SIG-M5 (cell line): ENCODE results near the gene ADAMTS16.

Source experiments
- DNase-seq: peaks from one replicate; lab custom pipeline; 2025; lab: John Stamatoyannopoulos, UW

The ADAMTS16 gene

DNA sequence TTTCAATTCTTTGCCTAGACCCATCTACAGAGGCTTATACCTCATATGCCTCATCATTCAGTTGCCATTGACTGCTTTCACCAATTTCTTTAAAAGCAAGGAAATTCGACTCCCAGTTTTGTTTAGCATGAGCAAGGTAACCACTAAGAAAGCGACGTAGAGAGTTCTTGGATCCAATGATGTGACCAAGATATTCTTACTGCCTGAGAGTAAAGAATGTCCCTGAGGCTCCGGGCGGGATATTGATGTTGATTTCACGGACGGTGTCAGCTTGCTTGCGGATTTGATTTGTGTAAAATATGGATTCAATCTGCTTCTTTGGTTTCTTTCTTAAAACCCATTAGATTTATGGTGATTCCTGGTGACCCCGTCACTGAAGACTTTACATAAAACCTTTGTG, 147.3 kb downstream of the ADAMTS16 start:
- no peak for DNase-seq

DNA sequence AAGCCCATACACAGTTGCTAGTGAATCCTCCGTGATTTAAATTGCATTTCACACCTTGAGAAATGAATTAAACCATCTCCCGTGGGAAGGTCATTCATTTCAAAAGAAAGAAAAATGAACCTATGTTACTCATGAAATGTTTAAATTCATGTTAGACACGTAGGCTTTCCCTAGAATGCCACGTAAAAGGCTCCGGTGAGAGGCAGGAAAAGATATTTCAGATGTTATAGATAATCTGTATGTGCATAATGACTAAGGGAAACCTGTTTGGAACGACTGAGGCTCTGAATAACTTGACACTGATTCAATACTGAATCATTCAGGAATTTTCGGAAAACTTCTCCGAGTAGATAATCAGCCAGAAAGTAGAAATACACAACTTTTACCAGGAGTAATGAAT, 148.1 kb downstream of the ADAMTS16 start:
- DNase-seq: no peak

DNA sequence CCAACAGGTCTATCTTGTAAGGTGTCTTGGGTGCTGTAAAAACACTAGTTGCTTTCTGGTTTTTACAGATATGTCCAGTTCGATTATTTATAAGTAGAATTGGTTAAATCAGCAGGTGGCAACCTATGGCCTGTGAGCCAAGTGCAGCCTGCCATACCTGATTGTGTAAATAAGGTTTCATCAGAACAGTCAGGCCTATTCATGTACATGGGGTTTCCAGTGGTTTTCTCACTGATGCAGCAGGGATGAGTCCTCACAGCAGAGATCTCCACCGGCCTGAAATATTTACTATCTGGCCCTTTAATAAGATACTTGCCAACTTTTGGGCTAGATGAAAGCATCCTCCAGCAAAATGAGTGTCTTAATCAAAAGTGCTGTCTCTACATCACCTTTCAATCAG, 149.4 kb downstream of the ADAMTS16 start:
- no peak for DNase-seq

DNA sequence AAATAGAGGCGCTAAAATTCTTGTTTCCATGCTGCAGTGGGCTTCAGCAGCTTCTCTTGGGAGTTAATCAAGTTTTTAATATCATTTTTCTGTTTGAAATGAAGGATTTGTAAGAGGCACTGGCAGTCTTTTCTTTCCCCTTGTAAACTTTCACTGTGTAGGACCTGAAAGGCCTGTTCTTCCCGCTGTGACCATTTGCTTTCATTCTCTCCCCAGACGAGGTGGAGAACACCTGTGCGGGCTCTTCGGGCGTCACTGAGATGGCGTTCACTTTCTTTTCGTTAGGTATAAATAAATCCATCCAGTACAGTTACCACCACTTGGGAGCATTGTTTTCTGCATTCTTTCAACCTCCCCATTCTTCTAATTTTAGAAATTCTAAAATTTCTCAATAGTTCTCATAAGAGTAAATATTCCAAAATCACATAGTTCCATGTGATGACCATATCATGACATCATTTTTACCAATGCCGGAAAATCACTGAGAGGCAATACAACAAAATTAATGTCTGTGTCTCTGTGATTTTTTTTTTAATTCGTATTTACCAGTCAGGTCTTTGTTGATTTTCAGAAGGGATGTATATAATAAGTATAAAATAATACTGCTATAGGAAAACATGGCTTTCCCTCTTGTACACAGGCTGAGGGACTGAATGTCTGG, 150.7 kb downstream of the ADAMTS16 start:
- DNase-seq: no peak

DNA sequence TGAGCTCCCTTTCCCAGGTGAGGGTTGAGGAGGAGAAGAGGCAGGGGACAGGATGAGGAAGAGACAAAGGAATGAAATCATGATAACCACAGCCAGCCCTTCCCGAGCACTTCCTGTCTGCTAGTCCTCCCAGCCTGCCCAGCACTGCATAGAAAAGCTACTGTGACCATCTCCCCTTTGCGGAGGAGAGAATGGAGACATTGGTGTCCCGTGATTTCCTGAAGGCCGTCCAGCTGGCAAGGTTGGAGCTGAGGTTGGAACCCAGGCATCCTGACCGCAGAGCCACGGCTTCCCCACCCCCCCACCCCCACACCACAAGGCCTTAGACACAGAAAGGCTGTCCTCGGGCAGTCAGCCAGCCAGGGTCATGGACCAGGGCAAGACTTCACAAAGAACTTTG, 151.2 kb downstream of the ADAMTS16 start:
- DNase-seq: no peak

DNA sequence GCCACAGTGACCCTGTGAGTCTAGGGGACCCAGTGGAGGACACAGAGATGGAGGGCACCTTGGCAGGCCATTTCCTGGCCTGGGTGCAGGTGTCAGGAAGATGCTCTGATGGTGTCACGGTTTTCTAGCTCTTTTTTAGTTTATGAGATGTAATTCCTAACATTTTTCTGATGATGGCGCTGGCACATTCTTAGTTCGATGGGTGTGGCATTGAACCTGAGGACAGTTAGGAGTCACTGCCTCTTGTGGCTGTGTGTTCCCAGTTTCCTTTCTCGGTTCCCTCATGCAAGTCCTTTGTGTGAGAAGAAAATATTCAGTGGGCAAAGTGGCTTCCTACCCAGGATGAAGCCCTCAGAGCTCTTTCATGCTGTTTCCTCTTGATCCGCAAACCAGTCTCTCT, 152.9 kb downstream of the ADAMTS16 start:
- no peak for DNase-seq

DNA sequence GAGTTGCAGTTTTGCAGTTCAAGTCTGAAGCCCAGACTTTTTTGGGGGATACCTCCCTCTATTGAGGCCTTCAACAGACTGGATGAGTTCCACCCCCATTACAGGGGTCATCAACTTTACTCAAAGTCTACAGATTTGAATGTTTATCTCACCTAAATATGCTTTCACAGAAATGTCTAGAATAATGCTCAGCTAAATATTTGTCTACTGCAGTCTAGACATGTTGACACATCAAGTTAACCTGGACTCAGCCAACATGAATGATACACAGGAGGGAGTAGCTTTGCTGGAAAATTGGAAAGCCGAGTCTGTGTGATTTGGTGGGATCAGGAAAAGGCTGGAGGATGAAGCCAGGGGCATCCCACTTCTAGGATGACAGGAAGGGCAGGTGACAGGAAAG, 154.3 kb downstream of the ADAMTS16 start:
- no peak for DNase-seq

DNA sequence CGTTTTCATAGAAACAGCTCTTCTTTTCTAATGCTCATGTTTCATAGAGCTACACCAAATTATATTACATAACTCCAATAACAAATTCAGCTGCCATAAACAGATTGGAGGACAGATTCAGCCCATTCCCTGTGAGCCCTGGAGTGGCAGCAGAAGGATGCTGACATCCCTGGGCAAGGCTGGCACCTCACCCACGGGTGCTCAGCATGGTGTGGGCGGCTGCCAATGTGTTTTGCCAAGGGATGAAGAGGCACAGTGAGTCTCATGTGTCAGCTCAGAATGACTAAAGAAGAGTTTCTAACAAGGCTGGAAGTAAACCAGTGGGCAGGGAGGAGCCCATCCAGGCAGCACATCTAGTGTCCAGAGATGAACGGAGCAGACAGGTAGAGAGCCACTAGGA, 155.2 kb downstream of the ADAMTS16 start:
- no peak for DNase-seq

DNA sequence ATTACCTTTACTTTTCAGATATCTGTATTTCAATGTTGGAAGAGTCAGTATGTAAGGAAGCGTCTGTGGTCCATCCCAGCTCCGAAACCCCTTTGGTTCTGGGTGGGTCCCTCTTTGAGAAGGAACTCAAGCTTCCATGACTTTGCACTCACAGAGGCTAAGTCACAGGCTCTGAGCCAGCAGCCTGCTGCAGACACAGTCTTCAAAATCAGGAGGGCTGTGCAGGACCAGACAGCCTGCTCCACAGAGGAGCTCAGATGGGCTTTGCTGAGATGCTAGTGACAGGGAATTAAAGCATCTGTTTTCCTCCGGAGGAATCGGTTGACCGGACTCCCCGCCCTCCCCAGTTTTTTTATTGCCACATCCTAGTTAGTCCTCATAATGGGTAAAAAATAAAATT, 155.9 kb downstream of the ADAMTS16 start:
- DNase-seq: no peak

DNA sequence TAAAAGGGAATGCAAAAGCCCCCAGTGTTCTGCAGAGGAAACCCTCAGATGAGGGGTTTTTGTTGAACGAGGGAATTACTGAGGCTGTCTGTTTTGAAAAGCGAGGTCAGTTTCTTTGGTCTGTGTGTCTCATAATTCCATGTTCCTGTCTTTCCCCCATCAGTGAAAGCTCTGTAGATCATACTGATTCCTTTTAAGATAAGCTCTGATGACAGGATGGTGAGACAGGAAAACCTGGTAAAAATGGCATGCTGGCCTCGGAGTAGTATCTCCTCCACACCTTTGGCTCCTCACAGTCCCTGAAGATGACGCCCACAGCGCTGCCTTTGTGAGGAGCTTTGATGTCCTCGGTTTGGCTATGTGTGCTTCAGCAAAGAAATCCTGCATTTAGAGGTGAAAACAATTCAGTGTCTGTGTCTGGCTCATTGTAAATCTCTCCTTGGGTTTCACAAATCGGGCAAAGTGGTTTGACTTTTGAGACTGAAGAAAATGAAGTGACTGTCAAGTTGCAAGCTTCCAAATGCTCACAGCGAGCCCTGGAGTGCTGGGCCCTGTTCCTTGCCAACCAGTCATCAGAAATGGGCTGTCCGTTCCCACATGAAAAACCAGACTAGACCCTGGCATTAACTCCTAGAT, 157.4 kb downstream of the ADAMTS16 start:
- no peak for DNase-seq

DNA sequence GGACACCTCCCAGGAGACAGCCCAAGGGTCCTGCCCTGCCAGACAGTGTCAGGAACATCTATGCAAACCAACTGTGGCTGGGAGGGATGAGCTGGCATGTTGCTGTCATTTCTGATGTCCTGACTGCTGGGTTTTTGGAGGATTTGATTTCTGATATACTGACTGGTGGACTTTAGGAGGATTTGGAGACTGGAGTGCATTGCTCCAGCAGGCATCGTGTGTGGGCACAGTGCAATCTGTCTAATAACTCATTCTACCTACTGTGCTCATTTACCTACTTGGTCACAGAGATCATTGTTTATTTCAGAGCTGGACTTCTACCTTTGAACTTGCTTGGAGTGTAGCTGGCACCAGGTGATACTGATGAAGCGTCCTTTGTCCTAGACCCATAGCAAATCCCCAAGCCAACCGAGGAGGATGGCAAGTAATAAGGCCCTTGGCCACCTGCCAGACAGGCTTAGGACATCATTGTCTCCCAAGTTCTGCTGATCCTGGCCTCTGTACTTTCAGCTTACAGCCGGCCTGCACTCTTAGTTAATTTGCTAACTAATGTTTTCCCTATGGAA, 158.0 kb downstream of the ADAMTS16 start:
- DNase-seq: no peak

DNA sequence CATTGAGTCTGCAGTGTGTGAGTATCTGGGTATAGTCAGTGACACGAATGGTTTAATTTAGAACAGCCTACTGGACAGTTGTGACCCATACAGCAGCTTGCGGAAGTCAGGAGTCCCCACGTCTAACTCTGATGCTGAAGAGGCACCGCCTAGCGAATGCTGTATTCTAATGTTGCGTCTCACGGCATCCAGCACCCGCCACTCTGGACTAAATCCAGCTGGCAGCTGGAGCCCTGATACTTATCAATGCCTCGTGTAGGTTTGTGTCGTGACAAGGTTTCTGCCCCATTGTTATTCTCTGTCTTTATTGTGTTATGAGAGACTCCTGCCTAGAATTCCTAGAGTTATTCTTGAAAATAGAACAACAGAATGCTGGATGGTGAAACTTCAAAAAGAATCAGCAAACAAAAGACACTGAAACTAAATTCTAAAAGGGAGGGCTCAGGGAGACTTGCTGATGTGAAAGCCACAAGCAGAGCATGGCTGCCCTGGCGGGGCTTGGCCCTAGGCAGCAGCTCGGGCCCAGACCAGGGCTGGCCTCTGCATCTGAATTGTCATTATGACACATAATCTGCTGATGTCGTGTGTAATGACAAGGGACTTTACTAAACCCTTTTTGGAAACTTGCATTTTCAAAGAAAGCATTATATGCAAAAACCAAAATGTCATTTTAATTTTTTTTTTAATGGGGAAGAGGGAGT, 158.9 kb downstream of the ADAMTS16 start:
- no peak for DNase-seq

DNA sequence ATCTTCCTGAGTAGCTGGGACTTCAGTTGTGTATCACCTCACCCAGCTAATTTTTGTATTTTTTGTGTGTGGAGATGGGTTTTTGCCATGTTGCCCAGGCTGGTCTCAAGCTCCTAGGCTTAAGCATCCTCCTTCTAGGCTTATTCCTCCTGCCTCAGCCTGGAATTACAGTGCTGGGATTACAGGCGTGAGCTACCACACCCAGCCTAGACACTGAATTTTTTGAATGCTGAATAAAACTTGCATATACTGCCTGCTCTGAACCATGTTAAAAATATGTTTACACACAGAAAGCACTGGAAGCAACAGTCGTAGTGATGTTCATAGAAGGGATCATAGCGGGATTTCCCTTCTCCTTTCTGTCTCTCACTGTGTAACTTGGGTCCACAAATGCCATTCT, 161.0 kb downstream of the ADAMTS16 start:
- DNase-seq: no peak

DNA sequence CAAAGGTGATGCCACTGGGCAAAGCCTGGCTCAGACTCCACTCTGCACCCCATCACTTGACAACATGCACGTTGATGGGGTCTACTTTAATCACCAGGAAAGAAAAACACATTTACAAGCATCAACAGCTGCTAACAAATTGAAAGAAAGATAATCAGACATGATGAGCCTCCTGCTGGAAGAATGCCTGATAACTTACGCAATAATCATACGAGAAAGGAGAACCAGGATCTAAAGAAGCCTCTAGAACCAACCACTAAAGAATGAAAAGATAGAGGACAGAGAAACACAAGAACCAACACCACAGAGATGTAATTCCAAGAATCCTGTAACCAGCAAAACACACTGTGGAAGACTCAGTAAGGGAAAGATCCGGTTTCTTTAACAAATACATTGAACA, 162.1 kb downstream of the ADAMTS16 start:
- DNase-seq: no peak

DNA sequence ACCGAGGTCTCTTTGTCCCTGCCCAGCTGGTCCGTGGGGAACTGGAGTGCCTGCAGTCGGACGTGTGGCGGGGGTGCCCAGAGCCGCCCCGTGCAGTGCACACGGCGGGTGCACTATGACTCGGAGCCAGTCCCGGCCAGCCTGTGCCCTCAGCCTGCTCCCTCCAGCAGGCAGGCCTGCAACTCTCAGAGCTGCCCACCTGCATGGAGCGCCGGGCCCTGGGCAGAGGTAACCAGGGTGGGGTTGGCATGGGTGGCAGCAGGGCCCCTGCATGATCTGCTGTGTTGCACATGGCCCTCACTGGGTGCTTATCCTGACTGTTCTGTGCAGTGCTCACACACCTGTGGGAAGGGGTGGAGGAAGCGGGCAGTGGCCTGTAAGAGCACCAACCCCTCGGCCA, 163.1 kb downstream of the ADAMTS16 start:
- no peak for DNase-seq

DNA sequence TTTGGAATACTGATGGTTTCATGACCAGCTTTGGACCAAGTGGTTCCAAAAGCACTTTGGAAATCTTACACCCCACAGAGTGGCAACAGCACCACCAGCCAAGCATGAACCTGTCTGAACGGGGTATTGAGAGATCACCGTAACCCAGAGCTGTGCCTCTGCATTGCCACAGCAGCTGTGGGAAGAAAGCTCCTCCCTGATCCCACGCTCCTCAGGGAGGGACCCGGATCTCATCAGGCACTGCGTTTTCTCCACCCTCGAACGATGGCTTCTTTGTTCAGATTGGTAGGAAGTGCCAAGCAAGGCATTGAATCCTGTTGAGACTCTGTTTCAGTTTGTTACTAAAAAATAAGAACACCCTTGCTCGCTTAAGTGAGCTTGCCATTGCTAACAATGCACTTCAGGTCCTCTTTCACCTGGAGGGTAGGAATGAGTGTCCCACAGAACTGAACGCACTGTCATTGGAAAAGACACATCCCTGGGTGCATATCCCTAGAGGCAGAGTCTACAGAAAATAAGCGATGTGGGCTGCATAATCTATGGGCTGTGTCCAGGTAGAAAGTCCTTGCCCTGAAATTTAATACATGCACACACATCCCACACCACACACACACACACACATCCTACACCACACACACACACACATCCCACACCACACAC, 164.4 kb downstream of the ADAMTS16 start:
- no peak for DNase-seq

DNA sequence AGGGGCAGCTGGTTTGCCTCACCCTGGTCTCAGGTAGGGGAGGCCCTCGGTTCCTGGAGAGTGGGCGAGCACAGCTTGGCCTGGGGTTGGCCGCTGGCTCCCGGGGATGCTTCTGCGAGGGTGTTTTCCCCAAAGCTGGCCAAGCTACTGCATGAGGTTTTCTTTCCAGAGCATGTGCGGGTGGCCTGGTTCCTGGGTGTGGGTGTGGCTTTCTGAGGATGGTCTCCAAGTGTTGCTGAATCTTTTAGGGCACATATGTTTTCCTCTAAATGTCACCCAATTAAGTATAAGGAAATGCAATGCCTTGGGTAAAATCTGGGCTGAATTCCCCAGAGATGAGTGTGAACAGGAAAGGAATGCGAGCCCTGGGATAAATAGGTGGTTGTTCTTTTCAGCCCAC, 166.6 kb downstream of the ADAMTS16 start:
- DNase-seq: no peak

DNA sequence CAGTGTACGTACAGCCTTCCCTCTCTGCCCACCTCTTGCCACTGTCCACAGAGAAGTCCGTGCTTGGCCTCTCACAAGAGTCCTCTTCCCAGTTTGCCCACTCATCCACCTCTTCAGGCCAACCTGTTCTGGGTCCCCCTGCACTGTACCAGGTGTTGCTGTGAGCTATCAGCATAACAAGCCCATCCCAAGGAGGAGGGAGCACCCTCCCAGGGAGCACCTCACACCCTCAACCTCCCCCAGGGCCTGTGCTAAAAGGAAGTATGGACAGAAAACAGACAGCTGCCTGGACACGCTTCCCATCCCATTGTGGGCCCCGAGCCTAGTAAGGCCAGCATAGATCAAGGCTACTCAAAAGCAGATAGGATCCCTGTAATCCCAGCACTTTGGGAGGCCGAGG, 168.2 kb downstream of the ADAMTS16 start:
- DNase-seq: no peak

DNA sequence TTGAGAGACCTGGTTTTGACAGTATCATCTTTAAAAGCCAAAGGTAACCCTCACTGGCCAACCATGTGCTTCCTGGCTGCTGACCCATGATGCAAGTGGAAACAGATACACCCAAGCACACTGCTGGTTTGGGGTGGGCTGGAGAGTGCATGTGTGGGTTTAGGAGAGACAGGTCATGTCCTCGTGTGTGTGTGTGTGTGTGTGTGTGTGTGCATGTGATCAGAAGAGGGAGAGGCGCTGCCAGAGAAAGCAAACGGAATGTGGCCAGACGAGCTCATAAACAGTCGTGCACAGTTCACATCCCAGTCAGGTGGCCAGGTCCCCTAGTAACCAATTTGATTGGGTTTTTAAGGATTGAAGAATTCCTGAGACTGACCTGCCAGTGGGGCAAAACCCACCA, 169.5 kb downstream of the ADAMTS16 start:
- no peak for DNase-seq

DNA sequence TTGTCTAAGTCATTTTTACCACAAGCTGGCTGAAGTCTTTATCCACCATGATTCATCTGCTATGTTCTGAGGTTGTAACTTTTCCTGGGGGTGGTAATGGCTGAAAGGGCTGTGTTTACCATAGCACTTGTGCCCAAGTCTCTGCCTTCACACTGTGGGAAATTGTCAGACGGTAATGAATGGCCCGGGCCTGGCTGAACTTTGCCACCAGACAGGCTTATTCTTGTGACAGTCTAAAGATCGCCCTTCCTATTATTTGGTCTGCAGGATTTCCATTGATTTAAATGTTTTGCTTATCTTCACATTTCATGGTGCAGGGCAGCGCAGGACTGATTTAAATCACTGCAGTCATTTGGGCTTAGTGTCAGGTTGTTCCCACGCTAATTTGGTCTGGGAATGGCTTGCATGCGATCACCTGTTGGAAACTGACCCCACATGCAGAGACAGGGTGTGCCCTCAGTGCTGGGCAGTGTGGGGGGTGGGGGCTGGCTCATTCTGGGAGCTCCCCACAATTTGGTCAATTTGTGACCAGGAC, 173.0 kb downstream of the ADAMTS16 start:
- DNase-seq: no peak

DNA sequence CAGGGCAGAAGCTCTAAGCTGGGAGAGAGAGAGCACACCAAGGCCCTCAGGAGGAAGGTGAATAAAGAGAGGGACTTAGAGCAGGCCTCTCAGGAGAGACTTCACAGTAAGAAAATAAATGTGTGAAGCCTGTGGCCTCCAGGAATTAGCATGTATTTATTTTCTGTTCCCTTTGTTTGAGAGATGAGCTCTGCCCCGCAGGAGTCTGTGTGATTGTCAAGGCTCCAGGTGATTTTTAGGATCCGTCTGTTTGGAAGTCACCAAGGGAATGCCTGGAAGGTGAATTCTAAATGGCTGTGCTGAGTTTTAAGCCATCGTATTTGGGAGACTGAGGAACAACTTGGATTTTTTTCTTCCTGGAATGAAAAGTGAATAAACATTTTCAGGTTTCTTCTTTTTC, 174.0 kb downstream of the ADAMTS16 start:
- no peak for DNase-seq

DNA sequence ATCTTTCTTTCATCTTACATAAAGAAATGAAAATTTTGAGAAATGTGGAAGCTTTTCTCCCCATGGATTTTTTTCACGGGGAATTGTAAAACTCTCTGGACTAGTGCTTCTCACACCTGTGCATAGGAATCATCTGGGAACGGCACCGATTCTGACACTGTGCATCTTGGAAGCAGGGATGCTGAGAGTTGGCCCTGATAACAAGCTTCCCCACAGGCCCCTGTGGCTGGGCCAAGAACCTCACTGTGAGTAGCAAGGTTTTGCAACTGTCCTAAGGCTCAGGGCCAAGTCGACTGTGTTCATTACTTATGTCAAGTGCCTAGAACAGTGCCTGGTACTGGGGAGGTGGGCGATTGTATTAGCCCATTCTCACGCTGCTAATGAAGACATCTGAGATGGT, 174.5 kb downstream of the ADAMTS16 start:
- no peak for DNase-seq
